Hepatocyte (in vitro differentiated cells): ENCODE results near the gene IGSF9. TPM values are rescaled to one million over a fixed set of nuclear protein-coding genes. Genes with fewer than 3 reads are reported as not detected.

Source experiments
- DNase-seq: peaks from one replicate; pipeline ENCODE4 v3.0.0-alpha.2; 2016; ENCODE audit warnings: low spot score
- H2AFZ ChIP-seq: fragments of 200-600 bp; sonication (generic); 2 replicates; pipeline ENCODE4 v1.6.0; 2016; ENCODE audit warnings: antibody characterized with exemption, mild to moderate bottlenecking
- H3K27ac ChIP-seq: fragments of 200-600 bp; sonication (generic); 2 replicates; pipeline ENCODE4 v1.5.1; 2016; ENCODE audit warnings: mild to moderate bottlenecking
- H3K27me3 ChIP-seq: fragments of 200-600 bp; sonication (generic); 2 replicates; pipeline ENCODE4 v1.6.1; 2016
- H3K36me3 ChIP-seq: fragments of 200-600 bp; sonication (generic); replicated peaks from 2 replicates; pipeline ENCODE4 v1.5.1; 2016; ENCODE audit warnings: low read depth; ENCODE audit not compliant: insufficient read depth
- H3K4me1 ChIP-seq: fragments of 200-600 bp; sonication (generic); 2 replicates; pipeline ENCODE4 v1.5.1; 2016; ENCODE audit warnings: mild to moderate bottlenecking, moderate library complexity; ENCODE audit not compliant: insufficient read depth
- H3K4me2 ChIP-seq: fragments of 200-600 bp; sonication (generic); 2 replicates; pipeline ENCODE4 v1.6.0; 2016
- H3K4me3 ChIP-seq: fragments of 200-600 bp; sonication (generic); 2 replicates; pipeline ENCODE4 v1.5.1; 2016; ENCODE audit warnings: mild to moderate bottlenecking
- H3K79me2 ChIP-seq: fragments of 200-600 bp; sonication (generic); 2 replicates; pipeline ENCODE4 v1.6.0; 2017; ENCODE audit warnings: mild to moderate bottlenecking
- H3K9me2 ChIP-seq: fragments of 200-600 bp; sonication (generic); replicated peaks from 2 replicates; pipeline ENCODE4 v1.6.0; 2017; ENCODE audit warnings: mild to moderate bottlenecking; ENCODE audit not compliant: insufficient read depth
- H3K9me3 ChIP-seq: fragments of 200-600 bp; sonication (generic); 2 replicates; pipeline ENCODE4 v1.5.1; 2016; ENCODE audit warnings: low read depth, mild to moderate bottlenecking
- H4K20me1 ChIP-seq: fragments of 200-600 bp; sonication (generic); 2 replicates; pipeline ENCODE4 v1.6.0; 2016; ENCODE audit warnings: mild to moderate bottlenecking; ENCODE audit not compliant: insufficient read depth, poor library complexity, severe bottlenecking
- EZH2 ChIP-seq: fragments of 200-600 bp; sonication (generic); IDR thresholded peaks from 2 replicates; pipeline ENCODE4 v1.6.1; 2016; ENCODE audit warnings: antibody characterized with exemption, mild to moderate bottlenecking, borderline replicate concordance
- EZH2phosphoT487 ChIP-seq: fragments of 200-600 bp; sonication (generic); IDR thresholded peaks from one replicate; pipeline ENCODE4 v1.6.1; 2018; ENCODE audit warnings: antibody characterized with exemption, mild to moderate bottlenecking, low read depth, moderate library complexity; ENCODE audit not compliant: unreplicated experiment, severe bottlenecking
- WGBS: methylation state at CpG from one replicate; pipeline ENCODE4 v1.1.6; 2016; ENCODE audit warnings: low lambda C conversion rate; ENCODE audit errors: missing lambda C conversion rate; 5-methylcytosine and 5-hydroxymethylcytosine counted together
- polyA plus RNA-seq: library from polyadenylated mRNA; unstranded; fragments of >200 nt; fragmentation: Nextera tagmentation; extraction: Ambion mirVana; gene quantifications from 2 replicates; pipeline ENCODE4 v1.2.1, GENCODE V29; 2016
- total RNA-seq: library from RNA; depleted of rRNA; stranded (reverse); fragments of >200 nt; gene quantifications from 2 replicates; pipeline ENCODE4 v1.2.3, GENCODE V29; 2014
- TF ChIP-seq, protein P1 (sequence below): fragments of 200-600 bp; sonication (generic); IDR thresholded peaks from 2 replicates; pipeline ENCODE4 v1.5.1; 2016; ENCODE audit warnings: antibody characterized with exemption, mild to moderate bottlenecking; ENCODE audit not compliant: poor library complexity

Gene IGSF9
- total and polyA plus RNA-seq, 2 experiments from 2014 or later, result 8.2 to 22.5 TPM

DNA sequence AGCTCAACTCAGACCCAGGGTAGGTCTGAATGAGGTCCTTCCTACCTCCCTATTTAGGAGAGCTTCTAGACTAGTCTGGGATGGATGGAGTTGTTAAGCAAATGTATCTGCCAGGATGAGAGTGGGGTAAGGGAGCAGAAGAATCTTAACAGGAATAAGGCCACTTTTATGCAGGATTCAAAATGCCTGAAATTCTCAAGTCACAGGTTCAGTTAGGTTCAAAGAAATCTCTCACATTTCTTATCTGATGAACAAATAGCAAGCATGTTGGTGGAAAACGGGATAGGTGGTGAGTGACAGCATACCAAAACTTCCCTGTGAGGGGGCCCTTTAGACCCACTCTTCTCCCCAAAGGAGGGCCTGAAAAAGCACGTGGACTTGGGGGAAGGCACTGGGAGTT lies 5.6 kb upstream of the IGSF9 start:
- H2AFZ ChIP-seq, result no peak overlapping the region
- H3K79me2 ChIP-seq, result no peaks in the 10 kb centered on the region
- no peak for DNase-seq
- peaks cover 9% of the 10 kb centered on the region for H3K4me1 ChIP-seq
- no peak overlapping the region for H3K4me3 ChIP-seq
- 40% methylated on average over 2 of the region's 2 CpGs for WGBS
- peaks cover 5% of the 10 kb centered on the region for H3K27me3 ChIP-seq
- no peak overlapping the region for H3K4me2 ChIP-seq
- no peaks in the 10 kb centered on the region for H3K9me2 ChIP-seq
- TF ChIP-seq, protein P1, sequence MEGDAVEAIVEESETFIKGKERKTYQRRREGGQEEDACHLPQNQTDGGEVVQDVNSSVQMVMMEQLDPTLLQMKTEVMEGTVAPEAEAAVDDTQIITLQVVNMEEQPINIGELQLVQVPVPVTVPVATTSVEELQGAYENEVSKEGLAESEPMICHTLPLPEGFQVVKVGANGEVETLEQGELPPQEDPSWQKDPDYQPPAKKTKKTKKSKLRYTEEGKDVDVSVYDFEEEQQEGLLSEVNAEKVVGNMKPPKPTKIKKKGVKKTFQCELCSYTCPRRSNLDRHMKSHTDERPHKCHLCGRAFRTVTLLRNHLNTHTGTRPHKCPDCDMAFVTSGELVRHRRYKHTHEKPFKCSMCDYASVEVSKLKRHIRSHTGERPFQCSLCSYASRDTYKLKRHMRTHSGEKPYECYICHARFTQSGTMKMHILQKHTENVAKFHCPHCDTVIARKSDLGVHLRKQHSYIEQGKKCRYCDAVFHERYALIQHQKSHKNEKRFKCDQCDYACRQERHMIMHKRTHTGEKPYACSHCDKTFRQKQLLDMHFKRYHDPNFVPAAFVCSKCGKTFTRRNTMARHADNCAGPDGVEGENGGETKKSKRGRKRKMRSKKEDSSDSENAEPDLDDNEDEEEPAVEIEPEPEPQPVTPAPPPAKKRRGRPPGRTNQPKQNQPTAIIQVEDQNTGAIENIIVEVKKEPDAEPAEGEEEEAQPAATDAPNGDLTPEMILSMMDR, result no peak
- TF ChIP-seq EZH2phosphoT487 (no peak), EZH2 (no peak)
- H3K36me3 ChIP-seq, result no peaks in the 10 kb centered on the region
- H3K9me3 ChIP-seq, result no peaks in the 10 kb centered on the region
- no peak overlapping the region for H3K27ac ChIP-seq
- H4K20me1 ChIP-seq, result no peaks in the 10 kb centered on the region

DNA sequence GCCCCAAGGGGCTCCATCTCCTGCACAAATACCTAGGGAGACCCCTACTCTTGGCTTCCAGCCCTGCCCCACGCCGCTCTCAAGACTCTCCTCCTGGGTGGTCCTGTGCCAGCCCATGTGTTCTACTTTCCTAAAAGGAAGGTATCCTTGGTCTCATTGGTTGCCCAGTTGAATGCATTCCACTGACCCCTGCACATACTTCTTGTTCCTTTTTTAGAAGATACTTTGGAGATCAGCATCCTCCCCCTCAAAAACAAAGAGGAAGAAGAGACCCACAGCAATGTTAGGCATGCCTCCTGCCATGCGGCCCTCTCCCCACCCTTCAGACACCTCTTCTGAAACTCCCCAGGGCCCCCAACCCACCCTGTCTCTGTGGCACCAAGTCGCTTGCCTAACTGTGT lies 4.6 kb upstream of the IGSF9 start:
- no peak overlapping the region for H3K4me3 ChIP-seq
- WGBS, result 91% methylated on average over 4 of the region's 4 CpGs
- H3K9me2 ChIP-seq, result no peaks in the 10 kb centered on the region
- H4K20me1 ChIP-seq, result no peaks in the 10 kb centered on the region
- TF ChIP-seq EZH2 (no peak), EZH2phosphoT487 (no peak)
- TF ChIP-seq, protein P1, result no peak
- H3K27me3 ChIP-seq, result peaks cover 5% of the 10 kb centered on the region
- DNase-seq, result no peak
- no peaks in the 10 kb centered on the region for H3K9me3 ChIP-seq
- H3K4me1 ChIP-seq, result peaks cover 11% of the 10 kb centered on the region
- H3K79me2 ChIP-seq, result peaks cover 2% of the 10 kb centered on the region
- no peak overlapping the region for H3K27ac ChIP-seq
- H2AFZ ChIP-seq, result no peak overlapping the region
- H3K4me2 ChIP-seq, result no peak overlapping the region
- no peaks in the 10 kb centered on the region for H3K36me3 ChIP-seq

- H3K4me2 ChIP-seq, result no peak overlapping the region
- no peaks in the 10 kb centered on the region for H3K9me3 ChIP-seq
- whole genome bisulfite sequencing, result 62% methylated on average over 6 of the region's 6 CpGs
- no peaks in the 10 kb centered on the region for H3K9me2 ChIP-seq
- H3K36me3 ChIP-seq, result no peaks in the 10 kb centered on the region
- H3K27me3 ChIP-seq, result peaks cover 5% of the 10 kb centered on the region
- no peak overlapping the region for H3K4me3 ChIP-seq
- no peaks in the 10 kb centered on the region for H4K20me1 ChIP-seq
- DNase-seq, result no peak
- peaks cover 14% of the 10 kb centered on the region for H3K4me1 ChIP-seq
- TF ChIP-seq EZH2 (no peak), EZH2phosphoT487 (no peak)
- H2AFZ ChIP-seq, result no peak overlapping the region
- H3K79me2 ChIP-seq, result peaks cover 9% of the 10 kb centered on the region
- H3K27ac ChIP-seq, result no peak overlapping the region
Measured at GRCh38 chr1:159949123-159949522, 3.7 kb upstream of the IGSF9 start.

DNA sequence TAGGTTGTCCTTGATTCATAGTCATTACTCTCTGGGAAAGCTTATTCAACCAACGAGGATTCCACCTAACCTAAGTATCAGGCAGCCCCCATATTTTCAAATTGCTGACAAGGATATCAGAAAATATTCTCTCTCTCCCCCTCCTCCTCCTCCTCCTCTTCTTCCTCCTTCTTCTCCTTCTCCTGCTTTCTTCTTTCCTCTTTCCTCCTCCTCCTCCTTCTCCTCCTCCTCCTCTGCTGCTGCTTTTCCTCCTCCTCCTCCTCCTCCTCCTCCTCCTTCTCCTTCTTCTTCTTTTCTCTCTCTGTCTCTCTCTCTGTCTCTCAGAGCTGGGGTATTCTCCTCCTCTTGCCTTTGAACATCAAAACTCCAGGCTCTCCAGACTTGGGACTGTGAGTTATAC lies 2.5 kb upstream of the IGSF9 start:
- Histone ChIP-seq H3K79me2 (peaks cover 21% of the 10 kb centered on the region), H3K4me3 (no peak overlapping the region), H2AFZ (no peak overlapping the region), H3K4me1 (peaks cover 15% of the 10 kb centered on the region), H3K9me3 (no peaks in the 10 kb centered on the region), H3K27ac (no peak overlapping the region), H4K20me1 (no peaks in the 10 kb centered on the region), H3K4me2 (no peak overlapping the region), H3K9me2 (no peaks in the 10 kb centered on the region), H3K36me3 (no peaks in the 10 kb centered on the region), H3K27me3 (peaks cover 5% of the 10 kb centered on the region)
- TF ChIP-seq EZH2phosphoT487 (no peak), EZH2 (no peak)
- TF ChIP-seq, protein P1, result no peak
- DNase-seq, result no peak
- 69% methylated on average over 1 of the region's 1 CpG for WGBS
